Lung (tissue), 12 donors: ENCODE results near the gene FANCM. TPM values are rescaled to one million over a fixed set of nuclear protein-coding genes. Genes with fewer than 3 reads are reported as not detected.

Experiments
- ATAC-seq: fragments of 200-7000 bp; cut with Tn5 transposase; one replicate; pipeline ENCODE4 v1.9.1; 2020; ENCODE audit warnings: moderate number of reproducible peaks; ENCODE audit not compliant: insufficient read depth, low FRiP score
- DNase-seq, 3 donors: peaks; one replicate each; pipeline ENCODE4 v3.0.0-alpha.2; 2013 to 2017
- H3K27ac ChIP-seq, 2 donors: one replicate each; pipeline ENCODE4 v1.5.1; 2013; ENCODE audit warnings: mild to moderate bottlenecking in 2 of 2, moderate library complexity in 2 of 2, control low read depth in 1 of 2, inconsistent platforms in 1 of 2, low read depth in 1 of 2, low read length in 1 of 2
- H3K27me3 ChIP-seq, 3 donors: one replicate each; pipeline ENCODE4 v1.5.1; 2013; ENCODE audit warnings: low read length in 2 of 3; ENCODE audit not compliant: control insufficient read depth in 3 of 3, insufficient read depth in 3 of 3
- H3K36me3 ChIP-seq, 4 donors: one replicate each; pipeline ENCODE4 v1.5.1; 2013; ENCODE audit warnings: low read length in 4 of 4, mild to moderate bottlenecking in 1 of 4, moderate library complexity in 1 of 4; ENCODE audit not compliant: control insufficient read depth in 4 of 4, insufficient read depth in 4 of 4
- H3K4me1 ChIP-seq, 5 donors: one replicate each; pipeline ENCODE4 v1.5.1; 2013; ENCODE audit warnings: low read length in 5 of 5, mild to moderate bottlenecking in 2 of 5, moderate library complexity in 1 of 5; ENCODE audit not compliant: control insufficient read depth in 5 of 5, insufficient read depth in 5 of 5
- H3K4me3 ChIP-seq: one replicate; pipeline ENCODE4 v1.5.1; 2013; ENCODE audit warnings: mild to moderate bottlenecking, control low read depth, moderate library complexity
- H3K9ac ChIP-seq, 2 donors: one replicate each; pipeline ENCODE4 v1.5.1; 2013; ENCODE audit warnings: low read length in 2 of 2, control low read depth in 1 of 2; ENCODE audit not compliant: insufficient read depth in 1 of 2
- H3K9me3 ChIP-seq, 4 donors: one replicate each; pipeline ENCODE4 v1.5.1; 2013; ENCODE audit warnings: low read length in 3 of 4, mild to moderate bottlenecking in 1 of 4, moderate library complexity in 1 of 4; ENCODE audit not compliant: control insufficient read depth in 4 of 4, insufficient read depth in 3 of 4
- WGBS, 2 donors: extraction: QIAGEN DNeasy Blood & Tissue Kit; methylation state at CpG; one replicate each; pipeline ENCODE4 v1.1.7; 2013; 5-methylcytosine and 5-hydroxymethylcytosine counted together
- polyA plus RNA-seq, 2 donors: library from polyadenylated mRNA; stranded (reverse); fragments of 200-250 nt; gene quantifications; one replicate each; pipeline ENCODE4 v1.2.1, GENCODE V29; 2013
- total RNA-seq, 2 donors: library from RNA; depleted of rRNA in 1 of 2; stranded (reverse); fragments of >200 nt in 1 of 2; gene quantifications; one replicate each; pipeline ENCODE4 v1.2.1, GENCODE V29; 2014 to 2021
- TF ChIP-seq, protein P1 (sequence below): IDR thresholded peaks from 2 replicates; pipeline ENCODE4 v1.5.1; 2012; ENCODE audit warnings: mild to moderate bottlenecking; ENCODE audit errors: control extremely low read depth, extremely low read depth
- donor health status: control.
- donor health status: control.
- donor health status: Bipolar disorder and iron deficiency.
- donor health status: healthy.
- donor health status: DM: yes; HTN: yes; CAD: no.

Gene FANCM
- total and polyA plus RNA-seq, 4 donors: 0.88 to 13.6 (median 4.3) TPM

- H3K36me3 ChIP-seq: peaks cover 0 to 3% (median 0%) of the 10 kb centered on the region in 4 donors
- ATAC-seq (no peak), DNase-seq (no peak)
- H3K4me1 ChIP-seq: no peaks in the 10 kb centered on the region
- H3K27me3 ChIP-seq: no peaks in the 10 kb centered on the region
- no peak overlapping the region for H3K9ac ChIP-seq
- no peak overlapping the region for H3K4me3 ChIP-seq
- H3K9me3 ChIP-seq: no peaks in the 10 kb centered on the region
- no peak overlapping the region for H3K27ac ChIP-seq
- TF ChIP-seq, protein P1, sequence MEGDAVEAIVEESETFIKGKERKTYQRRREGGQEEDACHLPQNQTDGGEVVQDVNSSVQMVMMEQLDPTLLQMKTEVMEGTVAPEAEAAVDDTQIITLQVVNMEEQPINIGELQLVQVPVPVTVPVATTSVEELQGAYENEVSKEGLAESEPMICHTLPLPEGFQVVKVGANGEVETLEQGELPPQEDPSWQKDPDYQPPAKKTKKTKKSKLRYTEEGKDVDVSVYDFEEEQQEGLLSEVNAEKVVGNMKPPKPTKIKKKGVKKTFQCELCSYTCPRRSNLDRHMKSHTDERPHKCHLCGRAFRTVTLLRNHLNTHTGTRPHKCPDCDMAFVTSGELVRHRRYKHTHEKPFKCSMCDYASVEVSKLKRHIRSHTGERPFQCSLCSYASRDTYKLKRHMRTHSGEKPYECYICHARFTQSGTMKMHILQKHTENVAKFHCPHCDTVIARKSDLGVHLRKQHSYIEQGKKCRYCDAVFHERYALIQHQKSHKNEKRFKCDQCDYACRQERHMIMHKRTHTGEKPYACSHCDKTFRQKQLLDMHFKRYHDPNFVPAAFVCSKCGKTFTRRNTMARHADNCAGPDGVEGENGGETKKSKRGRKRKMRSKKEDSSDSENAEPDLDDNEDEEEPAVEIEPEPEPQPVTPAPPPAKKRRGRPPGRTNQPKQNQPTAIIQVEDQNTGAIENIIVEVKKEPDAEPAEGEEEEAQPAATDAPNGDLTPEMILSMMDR: no peak
Observed at GRCh38 chr14:45144658-45145057, 8.9 kb downstream of the FANCM start.

- ATAC-seq (no peak), DNase-seq (no peak)
- WGBS, 2 donors: 85 to 92% methylated on average over 3 of the region's 3 CpGs
- H3K4me3 ChIP-seq: no peak overlapping the region
- no peak overlapping the region for H3K27ac ChIP-seq
- no peaks in the 10 kb centered on the region for H3K4me1 ChIP-seq
- no peaks in the 10 kb centered on the region for H3K27me3 ChIP-seq
- H3K9me3 ChIP-seq: no peaks in the 10 kb centered on the region
- TF ChIP-seq, protein P1: no peak
- H3K9ac ChIP-seq: no peak overlapping the region
- H3K36me3 ChIP-seq: peaks cover 0 to 4% (median 0%) of the 10 kb centered on the region in 4 donors
Observed at GRCh38 chr14:45145214-45145613, 9.5 kb downstream of the FANCM start.

GRCh38 chr14:45149602-45150001, 13.9 kb downstream of the FANCM start:
- H3K27ac ChIP-seq: no peak overlapping the region
- no peaks in the 10 kb centered on the region for H3K9me3 ChIP-seq
- H3K4me3 ChIP-seq: no peak overlapping the region
- H3K4me1 ChIP-seq: no peaks in the 10 kb centered on the region
- peaks cover 0 to 6% (median 1%) of the 10 kb centered on the region in 4 donors for H3K36me3 ChIP-seq
- DNase-seq (no peak), ATAC-seq (no peak)
- no peaks in the 10 kb centered on the region for H3K27me3 ChIP-seq
- H3K9ac ChIP-seq: no peak overlapping the region
- TF ChIP-seq, protein P1: no peak
- WGBS, 2 donors: 96 to 97% methylated on average over 3 of the region's 3 CpGs

DNA sequence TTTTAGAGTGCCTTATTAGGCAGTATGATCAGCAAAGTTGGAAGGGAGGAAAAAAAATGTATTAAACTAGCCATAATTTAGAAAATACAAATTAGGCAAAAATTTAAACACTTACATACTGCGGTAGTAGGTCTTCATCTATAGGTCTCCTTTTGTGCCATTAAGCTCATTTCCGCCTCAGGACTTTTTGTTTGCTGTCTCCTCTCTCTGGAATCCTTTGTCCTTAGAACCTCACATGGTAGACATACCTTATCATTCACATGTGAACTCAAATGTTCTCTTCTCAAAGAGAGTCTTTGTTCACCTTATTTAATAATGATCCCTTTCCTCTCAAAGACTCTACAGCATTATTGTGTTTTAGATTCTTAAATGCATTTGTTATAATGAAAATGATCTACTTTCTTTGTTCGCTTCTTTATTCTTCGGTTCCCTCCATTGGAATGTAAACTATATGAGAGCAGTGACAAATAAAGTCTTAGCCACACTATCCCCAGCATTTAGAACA, 14.7 kb downstream of the FANCM start:
- Histone ChIP-seq H3K27me3 (no peaks in the 10 kb centered on the region), H3K27ac (no peak overlapping the region), H3K9me3 (no peaks in the 10 kb centered on the region), H3K4me3 (no peak overlapping the region), H3K36me3 (peaks cover 0 to 6% (median 1%) of the 10 kb centered on the region in 4 donors), H3K4me1 (no peaks in the 10 kb centered on the region), H3K9ac (no peak overlapping the region)
- 96 to 97% methylated on average over 4 of the region's 4 CpGs for WGBS, 2 donors
- TF ChIP-seq, protein P1: no peak
- DNase-seq (no peak), ATAC-seq (no peak)
